H1 (cell line): ENCODE results near the gene ZFHX2. TPM values are rescaled to one million over a fixed set of nuclear protein-coding genes. Genes with fewer than 3 reads are reported as not detected.
A peak's percentile ranks its signal among the peaks of the same experiment; 100 is the strongest.

Experiments used
- ASH2L ChIP-seq: fragments of 200-600, 300-600 bp; sonication (generic); IDR thresholded peaks from one replicate; pipeline ENCODE4 v1.7.1; 2017; ENCODE audit warnings: low read length
- CTCF ChIP-seq, 3 experiments: IDR thresholded peaks; 1 replicate in 2 of 3; 2 replicates in 1 of 3; pipeline versions ENCODE4 v1.5.1 to v1.6.1; 2011; ENCODE audit warnings: low read length in 3 of 3, mild to moderate bottlenecking in 3 of 3, inconsistent platforms in 2 of 3, low read depth in 1 of 3, moderate library complexity in 1 of 3; ENCODE audit not compliant: insufficient read depth in 1 of 3; ENCODE audit errors: control extremely low read depth in 1 of 3
- JUND ChIP-seq: IDR thresholded peaks from 2 replicates; pipeline ENCODE4 v1.6.1; 2011; ENCODE audit warnings: mild to moderate bottlenecking, improper control_type of control experiment, low read length
- POLR2A ChIP-seq, 2 experiments: IDR thresholded peaks; 1 replicate in 1 of 2; 2 replicates in 1 of 2; pipeline ENCODE4 v1.6.1; 2011; ENCODE audit warnings: low read depth in 2 of 2, low read length in 2 of 2, mild to moderate bottlenecking in 2 of 2; ENCODE audit errors: control extremely low read depth in 1 of 2
- RXRA ChIP-seq: IDR thresholded peaks from 2 replicates; pipeline ENCODE4 v1.6.1; 2011; ENCODE audit warnings: low read depth, mild to moderate bottlenecking, low read length, moderate library complexity; ENCODE audit not compliant: insufficient read depth
- SIN3A ChIP-seq, 2 experiments: IDR thresholded peaks in 1 of 2; conservative IDR thresholded peaks in 1 of 2; 2 replicates each; pipeline ENCODE4 v1.6.1; 2011 to 2012; ENCODE audit warnings: low read length in 2 of 2, improper control_type of control experiment in 1 of 2, low read depth in 1 of 2, mild to moderate bottlenecking in 1 of 2
- TEAD4 ChIP-seq: IDR thresholded peaks from 2 replicates; pipeline ENCODE4 v1.6.1; 2012; ENCODE audit warnings: low read depth, low read length, inconsistent platforms, mixed read lengths
- polyA plus RNA-seq, 7 experiments: library from polyadenylated mRNA; depleted of rRNA in 3 of 7; stranded (reverse) in 5 of 7; unstranded in 2 of 7; fragments of >200 nt in 5 of 7; fragments of 200-250 nt in 2 of 7; gene quantifications; 1 replicate in 5 of 7; 2 replicates in 1 of 7; 4 replicates in 1 of 7; pipeline versions ENCODE4 v1.2.1 to v1.2.3, GENCODE V29; 2011 to 2013; ENCODE audit warnings: missing spikeins in 2 of 7, mixed read lengths in 2 of 7
- total RNA-seq: library from RNA; stranded (reverse); fragmentation: NEBNext Ultra II Directional; extraction: Animal tissue kit (Norgen Biotek cat#: 25700); gene quantifications from 2 replicates; pipeline ENCODE4 v1.2.1, GENCODE V29; 2021

Gene ZFHX2
- total and polyA plus RNA-seq, 2 of the 8 experiments (the other 6 are each of a cell fraction or from before 2014, with no cell fraction given) = 2.7 to 27.0 TPM

DNA sequence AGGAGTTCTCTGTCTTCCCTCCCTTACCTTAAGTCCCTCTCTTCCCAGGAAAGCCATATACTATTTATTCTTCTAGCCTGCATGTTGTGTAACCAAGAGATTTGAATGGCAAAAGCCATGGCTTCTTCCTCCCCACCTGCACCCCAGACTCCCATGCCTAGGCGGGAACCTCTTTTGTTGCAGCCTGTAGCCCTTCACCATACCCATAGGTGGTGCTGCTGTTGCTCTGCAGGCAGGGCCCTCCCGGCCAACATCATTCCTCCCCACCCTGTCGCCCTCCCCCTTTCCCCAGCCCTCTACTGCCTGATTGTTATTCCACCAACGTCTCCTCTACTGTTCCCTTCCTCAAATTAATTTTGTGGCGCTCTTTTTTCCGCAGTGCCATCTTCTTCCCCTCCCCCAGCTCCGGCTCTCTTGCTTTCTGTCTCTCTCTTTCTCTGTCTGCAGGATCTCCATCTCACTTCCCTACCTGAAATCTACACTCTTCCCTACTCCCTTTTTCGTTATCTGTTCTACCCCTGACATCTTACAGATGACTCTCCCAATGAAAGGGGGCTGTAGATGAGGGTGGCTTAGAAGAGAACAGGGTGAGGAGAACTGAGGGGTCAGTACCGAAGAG lies 68.2 kb downstream of the ZFHX2 start (continued):
- peak; percentile 94 to 98 (median 94) for TF ChIP-seq CTCF (IDR thresholded peaks at IDR 0.05; ENCODE audit: control extremely low read depth in 1 of 3, insufficient read depth in 1 of 3, low read depth in 1 of 3, low read length in 3 of 3)
- TF ChIP-seq RXRA = no peak
- TF ChIP-seq SIN3A (conservative IDR thresholded peaks at IDR 0.05 in 1 of 2, IDR thresholded peaks at IDR 0.05 in 1 of 2; ENCODE audit: low read depth in 1 of 2, low read length in 2 of 2) = 0 out of 4 replicates have a peak, but pooled peaks of 1 of the 2 experiments have one; percentile 48
- TF ChIP-seq ASH2L = no peak
- 0 out of 2 replicates have a peak, but pooled peaks have one; percentile 12 for TF ChIP-seq TEAD4
- TF ChIP-seq JUND = 0 out of 2 replicates have a peak, but pooled peaks have one; percentile 7
- 0 out of 3 replicates have a peak, but pooled peaks of 1 of the 2 experiments have one; percentile 5 for TF ChIP-seq POLR2A (IDR thresholded peaks at IDR 0.05; ENCODE audit: control extremely low read depth in 1 of 2, low read depth in 2 of 2, low read length in 2 of 2)
